ENCODE data around the gene CD2BP2. TPM values are rescaled to one million over a fixed set of nuclear protein-coding genes. Genes with fewer than 3 reads are reported as not detected.

The CD2BP2 gene
- total RNA-seq, 1 donor from 2014 or later, result 29.2 TPM

GRCh38 chr16:30355954-30356308 lies 823 bp upstream of the CD2BP2 start:
- H3K9me3 ChIP-seq, result no peaks in the 10 kb centered on the region
- peak in 1 of 2 donors; percentile 91 for DNase-seq (ENCODE audit: extremely low spot score in 2 of 2)
- H3K4me1 ChIP-seq, result peaks cover 51% of the 10 kb centered on the region
- no peaks in the 10 kb centered on the region for H3K27me3 ChIP-seq
- H3K27ac ChIP-seq, result peak overlapping the region; percentile 92
- peak overlapping the region; percentile 96 to 100 for H3K4me3 ChIP-seq
- H3K36me3 ChIP-seq, result peaks cover 0 to 42% of the 10 kb centered on the region in 2 donors
- TF ChIP-seq POLR2A (IDR thresholded peaks at IDR 0.05) (no peak), CTCF (IDR thresholded peaks at IDR 0.05) (no peak)
- intact Hi-C loops (cut with DNase I), result no loop called here

GRCh38 chr16:30354423-30355143 lies 525 bp downstream of the CD2BP2 start:
- H3K9me3 ChIP-seq, result no peaks in the 10 kb centered on the region
- no peak for DNase-seq (ENCODE audit: extremely low spot score in 2 of 2)
- intact Hi-C loops (cut with DNase I), result no loop called here
- H3K4me3 ChIP-seq, result peak overlapping the region; percentile 96 to 100
- H3K27ac ChIP-seq, result peak overlapping the region; percentile 92
- peaks cover 51% of the 10 kb centered on the region for H3K4me1 ChIP-seq
- no peak for TF ChIP-seq CTCF (IDR thresholded peaks at IDR 0.05)
- no peak for TF ChIP-seq POLR2AphosphoS5 (IDR thresholded peaks at IDR 0.05; ENCODE audit: insufficient read depth in 1 of 2, low read depth in 1 of 2)
- TF ChIP-seq POLR2A (IDR thresholded peaks at IDR 0.05), result no peak
- H3K36me3 ChIP-seq, result peaks cover 0 to 43% of the 10 kb centered on the region in 2 donors
- no peaks in the 10 kb centered on the region for H3K27me3 ChIP-seq

- DNase-seq (ENCODE audit: extremely low spot score in 2 of 2), result no peak
- TF ChIP-seq POLR2AphosphoS5 (IDR thresholded peaks at IDR 0.05; ENCODE audit: insufficient read depth in 1 of 2, low read depth in 1 of 2) (no peak), POLR2A (IDR thresholded peaks at IDR 0.05) (no peak), CTCF (IDR thresholded peaks at IDR 0.05) (no peak)
- Histone ChIP-seq H3K9me3 (no peaks in the 10 kb centered on the region), H3K36me3 (peaks cover 0 to 37% of the 10 kb centered on the region in 2 donors), H3K4me3 (peak overlapping the region; percentile 96 to 100), H3K4me1 (peaks cover 51% of the 10 kb centered on the region), H3K27ac (peak overlapping the region; percentile 92), H3K27me3 (no peaks in the 10 kb centered on the region)
- intact Hi-C loops (cut with DNase I), result no loop called here
These were observed 1.5 kb downstream of the CD2BP2 start for GRCh38 chr16:30353438-30354129.

GRCh38 chr16:30352488-30353401 lies 2.4 kb downstream of the CD2BP2 start:
- Histone ChIP-seq H3K27ac (peak overlapping the region; percentile 31), H3K27me3 (no peaks in the 10 kb centered on the region), H3K4me3 (no peak overlapping the region), H3K36me3 (peaks cover 0 to 28% of the 10 kb centered on the region in 2 donors), H3K4me1 (peaks cover 51% of the 10 kb centered on the region), H3K9me3 (no peaks in the 10 kb centered on the region)
- DNase-seq (ENCODE audit: extremely low spot score in 2 of 2), result peak in 1 of 2 donors; percentile 86
- intact Hi-C loops (cut with DNase I), result no loop called here
- TF ChIP-seq POLR2A (IDR thresholded peaks at IDR 0.05) (no peak), CTCF (IDR thresholded peaks at IDR 0.05) (no peak), POLR2AphosphoS5 (IDR thresholded peaks at IDR 0.05; ENCODE audit: insufficient read depth in 1 of 2, low read depth in 1 of 2) (no peak)

Data from vagina (tissue), 2 donors.